ENCODE data around the gene TPM3. TPM values are rescaled to one million over a fixed set of nuclear protein-coding genes. Genes with fewer than 3 reads are reported as not detected.

The TPM3 gene
- polyA plus RNA-seq, 3 donors = 269 to 295 (median 275) TPM

DNA sequence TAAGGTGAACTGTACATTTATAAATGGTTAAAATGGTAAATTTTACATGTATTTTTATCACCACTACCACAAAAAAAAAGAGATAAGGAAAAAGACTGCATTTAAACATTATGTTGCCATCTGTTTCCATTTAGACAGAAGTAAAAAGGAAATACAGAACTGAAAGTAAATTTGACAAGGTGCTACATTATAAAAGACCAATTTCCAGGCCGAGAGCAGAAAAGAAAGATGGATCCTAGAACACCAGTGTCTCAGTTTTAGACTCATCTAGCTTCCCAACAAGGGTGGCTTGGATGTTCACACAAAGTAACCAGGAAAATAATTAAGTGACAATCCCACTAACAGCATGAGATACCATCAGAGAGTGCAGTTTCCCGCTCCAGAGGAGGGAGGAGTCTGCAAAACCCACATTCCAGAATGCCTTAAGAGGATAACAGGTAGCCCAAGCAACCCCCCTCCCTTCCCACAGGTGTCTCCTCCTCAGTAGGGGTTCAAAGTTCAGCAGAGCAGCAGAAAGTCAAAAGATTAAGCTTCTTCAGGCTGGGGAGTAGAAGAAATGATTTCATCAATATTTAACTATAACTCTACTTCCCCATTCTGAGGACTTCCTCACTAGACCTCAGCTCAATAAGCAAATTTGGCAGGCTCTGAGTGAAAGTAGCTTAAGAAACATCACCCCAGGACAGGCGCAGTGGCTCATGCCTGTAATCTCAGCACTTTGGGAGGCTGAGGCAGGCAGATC lies 11.8 kb downstream of the TPM3 start:
- no peak for DNase-seq (ENCODE audit: extremely low read depth in 1 of 11, low read depth in 9 of 11, low spot score in 4 of 11)

DNA sequence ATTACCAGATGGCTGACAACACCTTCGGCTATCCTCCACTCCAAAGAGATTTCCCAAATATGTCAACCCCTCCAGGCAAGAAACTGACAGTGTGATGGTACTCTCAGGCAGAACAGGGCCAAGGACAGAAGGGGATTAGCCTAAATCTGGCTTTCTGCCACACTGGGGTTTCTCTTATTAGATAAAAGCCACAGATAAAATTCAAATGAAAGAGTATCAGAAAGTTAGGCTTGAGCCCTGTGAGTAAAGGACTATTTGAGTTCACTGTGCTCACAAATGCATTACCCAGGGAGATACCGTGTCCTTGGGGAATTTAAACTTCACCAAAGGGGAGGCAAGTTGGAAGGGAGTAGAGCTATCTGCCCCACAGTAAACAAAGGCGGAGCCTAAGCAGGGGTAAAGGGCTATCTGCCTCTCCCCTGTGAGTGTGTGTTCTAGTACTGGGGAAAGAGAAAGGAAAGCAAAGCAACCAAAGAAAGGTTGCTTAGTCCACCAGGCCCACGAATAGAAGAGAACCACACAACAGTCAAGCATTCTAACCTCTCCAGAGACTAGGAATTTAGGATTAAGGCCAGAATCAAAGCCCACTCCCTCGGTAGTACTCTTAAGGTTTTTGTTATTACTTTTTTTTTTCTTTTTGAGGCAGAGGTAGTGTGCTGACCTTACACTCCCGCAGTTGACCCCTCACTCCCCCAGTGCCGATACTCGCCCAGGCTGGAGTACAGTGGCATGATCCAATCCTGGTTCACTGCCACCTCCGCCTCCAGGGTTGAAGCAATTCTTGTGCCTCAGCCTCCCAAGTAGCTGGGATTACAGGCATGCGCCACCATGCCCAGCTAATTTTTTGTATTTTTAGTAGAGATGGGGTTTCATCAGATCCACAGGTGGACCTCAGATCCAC lies 12.7 kb downstream of the TPM3 start:
- no peak for DNase-seq (ENCODE audit: extremely low read depth in 1 of 11, low read depth in 9 of 11, low spot score in 4 of 11)

DNA sequence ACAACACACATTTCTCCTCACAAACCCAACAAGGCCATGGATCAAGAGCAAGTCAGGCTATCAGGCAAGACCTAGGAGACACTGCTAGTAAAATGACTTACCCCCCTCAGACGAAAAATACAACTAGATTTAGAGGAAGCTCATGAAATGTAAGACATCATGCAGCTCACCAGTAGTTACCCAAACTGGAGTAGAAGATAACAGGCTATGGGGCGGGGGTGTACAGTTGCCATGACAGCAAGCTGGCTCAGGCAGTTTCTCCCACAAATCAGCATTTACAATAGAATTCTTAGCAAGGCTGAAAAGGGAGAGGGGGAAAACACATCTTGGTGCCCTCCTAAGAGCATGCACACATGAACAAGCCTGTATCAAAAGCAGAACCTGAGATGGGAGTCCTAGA lies 13.9 kb downstream of the TPM3 start:
- DNase-seq (ENCODE audit: extremely low read depth in 1 of 11, low read depth in 9 of 11, low spot score in 4 of 11) = no peak

DNA sequence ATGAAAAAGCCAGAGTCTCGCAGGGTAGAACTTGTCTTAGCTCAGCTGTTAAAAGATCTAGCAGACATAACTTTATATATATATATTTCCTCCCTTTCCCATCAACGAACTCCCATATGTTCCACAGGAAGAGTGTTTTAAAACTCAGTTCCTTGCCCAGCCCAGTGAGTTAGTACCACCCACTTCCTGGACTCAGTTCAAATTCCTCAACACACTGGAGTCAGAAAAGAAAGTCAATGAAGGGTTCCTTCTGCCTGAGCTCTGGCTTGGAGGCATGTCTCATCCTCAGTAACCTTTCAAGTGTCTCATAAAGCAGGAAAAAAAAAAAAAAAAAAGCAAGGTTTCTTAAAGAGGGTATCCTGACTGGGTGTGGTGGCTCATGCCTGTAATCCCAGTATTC lies 15.6 kb downstream of the TPM3 start:
- DNase-seq (ENCODE audit: extremely low read depth in 1 of 11, low read depth in 9 of 11, low spot score in 4 of 11) = peak in 3 of 11 donors; percentile 26 to 58 (median 51)

DNA sequence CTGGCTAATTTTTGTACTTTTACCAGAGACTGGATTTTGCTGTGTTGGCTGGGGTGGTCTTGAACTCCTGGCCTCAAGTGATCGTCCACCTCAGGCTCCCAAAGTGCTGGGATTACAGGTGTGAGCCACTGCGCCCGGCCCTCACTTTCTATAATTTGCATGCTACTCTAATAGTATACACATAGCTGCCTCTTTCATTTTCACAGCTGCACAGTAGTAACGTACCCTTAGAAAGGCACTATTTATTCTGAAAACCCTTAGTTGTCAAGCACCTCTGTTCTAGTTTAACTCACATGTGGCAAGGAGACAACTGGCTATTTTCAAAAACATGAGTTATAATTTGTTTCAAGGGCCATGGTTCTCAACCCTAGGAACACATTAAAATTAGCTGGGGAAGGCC lies 17.2 kb downstream of the TPM3 start:
- DNase-seq (ENCODE audit: extremely low read depth in 1 of 11, low read depth in 9 of 11, low spot score in 4 of 11) = no peak

DNA sequence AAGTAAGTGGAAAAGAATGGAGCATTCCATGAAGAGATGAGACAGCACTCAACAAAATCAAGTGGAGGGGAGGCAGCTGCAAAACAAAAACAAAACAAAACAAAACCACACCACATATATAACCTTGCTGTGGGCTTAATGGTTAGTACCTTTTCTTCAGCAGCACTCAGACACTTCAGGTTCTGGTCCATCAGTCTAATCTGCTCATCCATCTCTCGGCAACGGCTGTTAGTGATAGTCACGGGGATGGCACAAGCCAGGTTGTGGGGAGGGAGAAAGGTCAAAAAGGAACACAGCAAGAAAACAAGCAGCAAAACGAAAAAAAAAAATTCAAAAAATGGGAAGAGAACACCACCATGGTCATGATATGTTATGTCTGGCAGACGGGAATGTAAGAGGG lies 20.0 kb downstream of the TPM3 start:
- no peak for DNase-seq (ENCODE audit: extremely low read depth in 1 of 11, low read depth in 9 of 11, low spot score in 4 of 11)

DNA sequence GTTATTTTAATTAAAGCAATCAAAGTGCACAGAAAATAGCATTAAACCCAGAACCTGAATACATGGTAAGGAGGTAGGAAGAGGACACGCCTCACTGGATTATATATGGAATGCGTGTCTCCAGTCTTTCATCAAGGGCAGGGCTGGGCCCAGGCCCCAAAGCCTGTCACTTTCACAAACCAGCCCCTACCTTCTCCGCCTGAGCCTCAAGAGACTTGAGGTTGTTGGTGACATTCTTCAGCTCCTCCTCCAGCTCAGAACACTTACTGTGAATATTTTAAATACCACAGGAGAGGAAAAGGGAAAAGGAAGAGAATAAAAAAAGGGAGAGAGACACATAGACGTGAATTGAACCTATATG lies 20.7 kb downstream of the TPM3 start:
- DNase-seq (ENCODE audit: extremely low read depth in 1 of 11, low read depth in 9 of 11, low spot score in 4 of 11) = no peak

DNA sequence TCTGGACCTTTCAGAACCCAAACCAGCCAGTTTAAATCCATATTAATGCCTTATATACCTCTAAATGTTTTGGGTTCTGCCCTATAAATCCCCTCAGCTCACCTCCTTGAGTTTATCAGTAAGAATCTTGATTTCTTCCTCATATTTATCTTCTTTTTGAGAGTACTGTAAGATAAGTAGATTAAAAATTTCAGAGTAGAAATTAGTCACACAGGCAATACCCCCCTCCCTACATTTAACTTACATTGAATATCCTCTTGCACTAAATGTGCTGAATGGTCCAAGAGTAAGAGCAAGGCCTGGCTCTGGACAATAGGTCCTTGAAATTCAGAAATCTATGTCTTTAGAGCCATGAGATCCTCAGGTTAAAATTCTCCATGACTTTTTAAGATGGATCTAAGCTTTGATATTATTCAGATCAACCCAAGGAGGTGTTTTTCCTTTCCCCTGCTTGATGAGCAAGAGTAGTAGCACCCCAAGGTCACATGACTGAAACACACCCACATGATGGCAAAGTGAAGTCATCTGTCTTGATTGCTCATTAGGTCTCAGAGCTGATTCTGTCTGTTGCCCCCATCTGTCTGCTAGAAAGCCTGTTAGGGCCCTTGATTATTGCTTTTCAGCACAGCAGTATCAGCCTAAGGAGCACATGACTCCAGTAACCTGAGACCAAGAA lies 21.2 kb downstream of the TPM3 start:
- no peak for DNase-seq (ENCODE audit: extremely low read depth in 1 of 11, low read depth in 9 of 11, low spot score in 4 of 11)

DNA sequence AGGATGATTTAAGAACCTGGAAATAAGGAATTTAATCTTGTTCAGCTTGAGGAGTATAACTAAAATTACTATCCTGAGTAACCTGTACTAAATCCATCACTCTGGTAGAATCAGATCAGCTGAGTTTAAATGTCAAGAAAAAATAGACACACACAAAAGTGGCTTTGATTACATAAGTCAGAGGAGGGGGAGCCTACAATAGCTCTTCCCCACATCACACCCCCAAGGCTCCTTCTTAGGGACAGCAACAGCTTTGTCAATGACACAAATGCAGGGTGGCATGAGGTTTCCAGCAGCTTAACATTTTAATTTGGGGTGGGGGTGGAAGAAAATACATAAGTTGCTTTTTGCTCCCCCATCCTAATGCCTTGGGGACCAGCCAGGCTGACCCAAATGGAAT lies 24.4 kb downstream of the TPM3 start:
- DNase-seq (ENCODE audit: extremely low read depth in 1 of 11, low read depth in 9 of 11, low spot score in 4 of 11) = no peak

DNA sequence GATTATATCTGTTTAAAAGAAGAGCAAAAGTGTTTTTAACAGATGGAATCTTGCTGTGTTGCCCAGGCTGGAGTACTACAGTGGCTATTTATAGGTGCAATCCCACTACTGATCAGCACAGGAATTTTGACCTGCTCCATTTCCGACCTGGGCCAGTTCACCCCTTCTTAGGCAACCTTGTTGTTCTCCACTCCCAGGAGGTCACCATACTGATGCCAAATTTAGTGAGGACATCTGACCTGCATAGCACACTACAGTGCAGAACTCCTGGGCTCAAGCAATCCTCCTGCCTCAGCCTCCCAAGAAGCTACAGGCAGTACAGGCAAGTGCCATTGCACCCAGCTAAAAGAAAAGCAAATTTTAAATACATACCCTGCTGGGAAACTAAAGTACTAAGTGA lies 25.7 kb downstream of the TPM3 start:
- DNase-seq (ENCODE audit: extremely low read depth in 1 of 11, low read depth in 9 of 11, low spot score in 4 of 11) = no peak

DNA sequence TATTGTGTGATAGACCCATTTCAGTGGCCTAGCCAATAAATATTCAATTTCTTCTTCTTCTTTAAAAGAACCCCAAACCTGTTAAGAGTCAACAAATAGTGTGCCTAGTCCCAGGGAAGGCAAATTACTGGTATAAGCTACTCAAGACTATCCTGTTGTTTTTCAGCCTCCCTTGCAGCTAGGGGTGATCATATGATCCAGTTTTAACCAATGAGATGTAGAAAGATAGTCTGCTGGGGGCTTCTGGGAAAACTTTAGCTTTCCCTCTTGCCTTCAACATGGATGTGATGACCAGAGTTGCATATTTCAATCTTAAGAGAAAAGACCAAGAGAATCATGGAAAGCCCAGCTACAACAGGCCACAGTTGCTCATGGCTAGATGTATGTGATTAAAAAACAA lies 32.3 kb downstream of the TPM3 start:
- no peak for DNase-seq (ENCODE audit: extremely low read depth in 1 of 11, low read depth in 9 of 11, low spot score in 4 of 11)

DNA sequence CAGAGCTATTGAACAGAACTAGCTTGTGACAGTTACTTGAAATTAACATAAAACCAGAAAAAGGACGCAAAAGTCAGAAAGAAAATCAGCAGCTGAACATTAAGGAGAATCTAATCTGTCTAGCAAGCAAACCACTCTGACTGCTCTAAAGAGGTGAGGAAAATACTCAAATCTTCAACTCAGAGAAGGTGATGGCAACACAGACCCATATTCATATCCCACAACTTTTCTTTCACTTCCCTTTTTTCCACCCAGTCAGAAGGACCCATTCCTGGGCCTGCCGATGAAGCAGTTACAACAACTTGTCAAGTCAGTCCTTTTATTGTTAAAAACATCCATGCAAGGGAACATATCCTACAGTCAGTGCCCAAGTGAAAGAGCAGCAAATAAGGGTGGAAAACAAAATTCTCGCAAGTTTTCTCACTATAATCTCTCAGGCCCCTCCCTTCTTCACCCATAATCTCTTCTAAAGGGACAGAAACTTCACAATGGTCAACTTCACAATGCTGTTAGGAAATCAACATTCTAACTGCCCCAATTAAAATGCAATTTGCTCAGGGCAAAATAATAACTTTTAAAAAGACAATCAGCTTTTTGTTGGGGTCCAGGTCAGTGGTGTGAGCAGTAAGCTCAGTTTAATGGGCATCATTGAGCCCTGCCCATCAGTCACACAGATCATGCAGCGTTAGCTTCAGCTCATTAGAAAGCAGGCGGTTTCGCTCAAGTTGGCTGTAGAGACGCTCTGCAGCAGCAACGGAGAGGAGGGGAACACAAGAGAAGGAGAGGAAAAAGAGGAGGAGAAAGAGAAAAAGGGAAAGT lies 33.4 kb downstream of the TPM3 start:
- DNase-seq (ENCODE audit: extremely low read depth in 1 of 11, low read depth in 9 of 11, low spot score in 4 of 11) = no peak

DNA sequence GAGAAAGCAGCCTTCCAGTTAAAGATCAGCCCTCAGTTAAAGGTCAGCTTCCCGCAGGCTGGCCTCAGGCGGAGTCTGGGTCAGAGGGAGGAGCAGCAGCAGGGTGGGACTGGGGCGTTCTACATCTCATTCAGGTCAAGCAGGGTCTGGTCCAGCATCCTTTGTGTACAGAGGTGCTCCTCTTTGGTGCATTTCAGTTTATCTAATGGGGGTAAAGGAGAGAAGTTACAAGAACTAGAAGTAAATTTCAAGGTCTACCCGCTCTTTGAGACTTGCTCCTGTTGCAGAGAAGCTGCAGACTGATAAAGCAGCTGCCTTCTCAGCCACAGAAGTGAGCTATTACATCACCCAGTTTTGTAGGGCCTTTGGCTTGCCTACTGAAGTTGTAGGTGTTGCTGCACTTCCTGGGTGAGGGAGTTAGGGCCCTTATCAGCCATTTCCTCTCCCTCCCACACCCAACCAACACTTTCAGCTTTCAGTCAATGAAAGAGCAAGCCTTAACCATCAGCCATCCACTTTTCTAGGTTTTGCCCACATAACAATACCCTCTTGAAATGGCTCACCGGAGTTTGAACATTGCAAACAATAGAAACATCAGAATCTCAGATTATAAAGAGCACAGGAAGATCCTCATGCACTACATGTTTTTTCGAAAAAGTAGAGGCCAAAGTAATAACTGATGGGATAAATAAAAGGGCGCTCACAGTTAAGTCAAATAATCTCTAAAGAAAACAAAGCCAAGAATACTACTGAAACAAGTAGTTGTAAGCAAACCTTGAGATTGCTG lies 34.2 kb downstream of the TPM3 start:
- no peak for DNase-seq (ENCODE audit: extremely low read depth in 1 of 11, low read depth in 9 of 11, low spot score in 4 of 11)

DNA sequence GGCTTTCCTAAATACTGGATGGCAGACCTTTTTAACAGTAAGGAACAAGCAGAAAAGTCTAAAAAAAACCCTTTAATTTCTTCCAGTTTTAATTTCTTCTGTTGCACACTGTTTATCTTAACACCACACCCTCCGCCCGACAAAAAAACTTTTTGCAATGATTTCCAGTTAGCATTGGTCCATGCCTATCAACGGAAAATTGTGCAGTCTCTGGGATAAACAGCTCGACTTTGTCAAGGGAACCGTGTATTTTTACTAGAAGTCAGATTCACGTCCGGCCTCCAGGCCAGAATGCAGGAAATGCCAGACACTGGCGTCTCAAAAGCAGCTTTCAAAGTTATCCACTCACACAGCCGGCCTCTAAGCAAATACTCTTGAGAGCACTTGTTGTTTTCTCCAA lies 36.6 kb downstream of the TPM3 start:
- peak in 9 of 11 donors; percentile 9 to 49 (median 36) for DNase-seq (ENCODE audit: extremely low read depth in 1 of 11, low read depth in 9 of 11, low spot score in 4 of 11)

DNA sequence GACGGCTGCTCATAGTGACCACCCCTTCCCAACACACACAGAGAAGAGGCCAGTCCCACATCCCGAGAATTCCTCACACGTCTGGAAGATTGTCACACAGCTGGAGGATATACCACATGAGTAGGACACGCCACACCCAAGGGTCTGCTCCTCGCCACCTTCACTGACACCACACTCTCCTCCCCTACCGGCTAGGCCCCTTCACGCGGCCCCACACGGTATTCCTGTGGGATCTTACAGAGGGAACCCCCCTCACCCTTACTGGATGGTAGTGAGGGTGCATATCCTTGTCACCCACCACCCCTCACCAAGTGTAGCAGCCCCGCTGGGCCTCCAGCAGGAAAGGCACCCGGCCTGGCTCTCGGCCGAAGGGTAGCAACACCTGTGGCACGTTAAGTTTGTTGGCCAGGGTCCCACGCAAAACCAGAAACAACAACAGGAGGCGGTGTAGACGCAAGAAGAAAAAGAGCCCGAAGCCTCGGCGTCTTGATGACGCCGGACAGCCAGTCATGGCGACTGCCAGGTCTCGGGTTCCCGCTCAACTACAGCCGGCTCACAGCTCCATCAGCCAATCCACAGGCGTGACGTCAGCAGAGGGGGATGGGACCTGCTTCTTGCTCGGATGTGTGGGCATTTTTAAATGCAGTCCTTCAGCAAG lies 37.2 kb downstream of the TPM3 start, which contains the start of gene NUP210L:
TSS of gene NUP210L (minus strand) at position 540 of the 658 bp plus-strand sequence.
- peak in 6 of 11 donors; percentile 9 to 23 (median 14) for DNase-seq (ENCODE audit: extremely low read depth in 1 of 11, low read depth in 9 of 11, low spot score in 4 of 11)

DNA sequence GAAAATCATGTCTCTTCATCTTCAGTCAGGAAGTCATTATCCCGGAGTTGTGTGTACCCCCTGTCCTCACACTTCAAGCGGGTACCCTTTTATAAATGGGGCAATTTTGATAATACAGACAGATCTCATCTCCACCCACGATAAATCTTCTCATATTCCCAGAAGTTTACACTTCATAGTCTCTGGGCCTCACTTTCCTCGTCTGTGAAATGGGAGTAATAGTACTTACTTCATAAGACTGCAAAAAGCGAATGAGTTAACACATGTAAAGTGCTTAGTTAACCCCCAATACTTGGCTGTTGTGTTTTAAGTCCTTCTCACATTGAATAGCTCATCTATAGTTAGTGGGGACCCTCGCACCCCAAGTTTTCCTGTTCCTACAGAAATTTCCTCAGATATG lies 37.8 kb downstream of the TPM3 start:
- DNase-seq (ENCODE audit: extremely low read depth in 1 of 11, low read depth in 9 of 11, low spot score in 4 of 11) = no peak

DNA sequence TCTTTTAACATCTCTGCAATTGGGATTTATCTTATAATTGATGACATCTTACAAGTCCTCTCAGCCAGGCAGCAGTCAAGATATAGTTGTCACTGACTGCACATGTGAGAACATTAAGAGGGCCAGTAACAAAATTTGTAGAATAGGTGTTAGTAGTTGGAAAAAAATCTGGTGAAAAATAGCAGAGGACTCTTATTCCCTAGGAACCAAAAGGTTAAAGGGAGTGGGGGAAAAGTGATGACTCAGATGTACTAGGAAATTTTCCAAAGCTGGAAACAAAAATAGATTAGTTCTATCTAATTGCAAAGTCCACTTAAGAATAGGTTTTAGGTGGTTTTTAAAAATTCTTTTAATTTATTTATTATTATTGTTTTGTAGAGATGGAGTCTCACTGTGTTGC lies 40.6 kb downstream of the TPM3 start:
- no peak for DNase-seq (ENCODE audit: extremely low read depth in 1 of 11, low read depth in 9 of 11, low spot score in 4 of 11)

DNA sequence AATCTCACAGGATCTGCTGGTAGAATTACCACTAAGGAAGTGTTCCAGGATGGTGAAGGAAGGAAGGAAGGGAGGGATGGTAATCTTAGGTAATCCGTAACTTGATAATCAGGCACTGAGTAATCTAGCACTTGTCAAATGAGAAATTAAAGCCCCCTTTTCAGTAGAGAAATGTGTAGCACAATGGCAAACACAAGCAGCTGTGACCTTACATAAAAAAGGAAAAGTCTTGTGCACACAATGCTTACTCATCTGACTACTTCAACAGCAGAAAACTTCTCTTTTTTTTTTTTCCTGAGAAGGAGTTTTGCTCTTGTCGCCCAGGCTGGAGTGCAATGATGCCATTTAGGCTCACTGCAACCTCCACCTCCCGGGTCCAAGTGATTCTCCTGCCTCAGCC lies 43.1 kb downstream of the TPM3 start:
- DNase-seq (ENCODE audit: extremely low read depth in 1 of 11, low read depth in 9 of 11, low spot score in 4 of 11) = no peak
